ENCODE data around the gene CDK6.

CDK6 gene

GRCh38 chr7:92824901-92825480 is 11.4 kb downstream of the CDK6 start:
- no peak for DNase-seq

DNA sequence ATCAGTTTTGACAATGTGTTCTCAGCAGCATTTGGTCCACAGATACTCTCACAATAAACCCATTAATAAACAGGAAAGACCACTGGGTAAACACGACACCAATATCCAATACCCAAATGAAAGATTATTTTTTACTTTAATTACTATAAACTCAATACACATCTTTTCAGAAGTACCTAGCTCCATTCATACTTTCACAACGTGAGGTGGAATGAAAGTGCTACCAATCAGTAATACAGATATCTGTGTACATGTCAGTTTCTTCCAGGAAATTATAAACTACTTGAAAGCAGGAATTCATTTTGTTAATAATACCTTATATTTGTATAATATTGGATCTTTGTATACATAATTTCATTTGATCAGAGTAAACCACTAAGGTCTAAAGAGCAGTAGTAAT is 11.9 kb downstream of the CDK6 start:
- no peak for DNase-seq

GRCh38 chr7:92823042-92823441 is 13.3 kb downstream of the CDK6 start:
- DNase-seq: no peak

GRCh38 chr7:92820191-92820590 is 16.2 kb downstream of the CDK6 start:
- DNase-seq: no peak

- DNase-seq: no peak
Observed at GRCh38 chr7:92817398-92817797, 19.0 kb downstream of the CDK6 start.

DNA sequence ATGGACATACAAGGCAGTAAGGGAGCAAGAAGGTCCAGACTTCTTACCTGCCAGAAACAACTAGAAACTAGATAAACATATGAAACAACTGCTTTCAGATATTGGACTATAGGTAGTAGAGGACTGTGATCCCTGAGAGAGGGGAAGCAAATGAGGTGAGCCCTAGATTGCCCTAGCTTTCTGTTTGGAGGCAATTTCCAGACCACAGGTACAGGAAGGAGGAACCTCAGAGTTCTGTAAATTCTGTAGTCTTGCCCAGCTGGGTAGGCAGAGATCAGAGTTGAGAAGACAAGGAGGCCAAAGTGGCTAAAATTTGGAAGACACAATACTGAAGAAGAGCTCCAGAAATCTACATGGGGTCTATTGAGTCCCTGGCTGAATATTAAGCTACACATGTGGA is 21.0 kb downstream of the CDK6 start:
- no peak for DNase-seq

DNA sequence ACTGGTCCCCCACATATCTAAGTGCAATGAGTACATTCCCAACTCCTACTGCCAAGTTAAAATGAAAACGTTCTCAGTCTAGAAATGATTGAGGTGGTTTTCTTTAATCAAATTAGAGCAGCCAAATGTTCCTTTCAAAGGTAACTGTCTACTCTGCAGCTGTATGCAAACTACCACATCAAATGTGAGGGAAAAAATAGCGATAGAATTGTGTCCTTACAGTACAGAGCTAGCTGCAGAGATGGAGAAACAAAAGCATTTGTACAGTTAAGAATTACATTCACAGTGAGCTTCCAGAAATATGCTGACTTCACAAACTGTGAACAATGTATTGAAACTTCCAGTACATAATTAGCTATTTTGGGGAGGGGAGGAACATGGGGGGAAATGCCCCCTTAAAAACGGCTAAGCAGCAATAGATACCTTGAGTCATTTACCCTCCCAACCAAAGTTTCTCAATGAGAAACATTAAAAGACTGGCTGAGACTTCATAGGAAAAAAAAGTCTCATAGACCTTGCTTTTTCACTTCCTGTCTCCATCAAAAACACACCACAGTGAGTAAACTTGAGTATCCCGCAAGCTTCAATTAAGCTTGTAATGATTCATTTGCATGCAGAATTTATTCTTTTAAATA is 22.9 kb downstream of the CDK6 start:
- peak; percentile 20 for DNase-seq

- no peak for DNase-seq
Observed at GRCh38 chr7:92811158-92811557, 25.2 kb downstream of the CDK6 start.

DNA sequence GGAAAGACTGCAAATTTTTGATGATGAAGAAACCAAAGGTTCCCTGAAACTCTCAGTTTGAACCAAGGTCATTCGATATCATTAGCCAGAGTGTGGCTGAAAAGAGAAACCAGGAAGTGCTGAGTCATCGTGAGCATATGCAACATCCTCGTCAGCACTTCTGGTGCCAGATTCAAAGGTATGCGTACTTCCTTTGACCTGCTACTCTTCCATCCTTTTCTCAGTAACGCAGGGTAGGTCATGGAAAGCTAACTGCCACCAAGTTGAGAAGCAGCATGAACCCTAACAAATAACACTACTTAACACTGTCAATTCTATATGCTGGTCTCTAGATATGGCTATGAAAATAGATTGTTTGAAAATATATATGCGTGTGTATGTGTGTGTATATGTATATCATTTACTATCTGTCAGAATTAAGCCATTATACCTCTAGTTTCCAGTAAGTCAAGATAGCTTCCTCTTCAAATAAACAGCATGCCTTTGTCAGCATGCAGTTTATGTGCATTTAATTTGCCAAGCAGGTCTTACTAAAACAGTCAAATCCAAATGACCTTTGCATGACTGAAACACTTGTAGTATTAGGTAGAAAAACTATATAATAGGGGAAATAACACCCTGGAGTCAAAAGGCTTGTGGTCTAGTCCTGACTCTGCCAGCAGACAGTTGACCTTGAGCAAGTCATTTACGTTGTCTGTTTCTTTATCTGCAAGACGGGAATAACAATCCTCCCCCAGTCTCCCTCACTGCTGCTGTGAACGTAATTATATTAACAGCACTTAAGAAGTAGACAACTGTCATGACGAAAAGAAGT is 26.4 kb downstream of the CDK6 start:
- DNase-seq: no peak

- DNase-seq: no peak
Observed at GRCh38 chr7:92809397-92809759, 27.0 kb downstream of the CDK6 start.

DNA sequence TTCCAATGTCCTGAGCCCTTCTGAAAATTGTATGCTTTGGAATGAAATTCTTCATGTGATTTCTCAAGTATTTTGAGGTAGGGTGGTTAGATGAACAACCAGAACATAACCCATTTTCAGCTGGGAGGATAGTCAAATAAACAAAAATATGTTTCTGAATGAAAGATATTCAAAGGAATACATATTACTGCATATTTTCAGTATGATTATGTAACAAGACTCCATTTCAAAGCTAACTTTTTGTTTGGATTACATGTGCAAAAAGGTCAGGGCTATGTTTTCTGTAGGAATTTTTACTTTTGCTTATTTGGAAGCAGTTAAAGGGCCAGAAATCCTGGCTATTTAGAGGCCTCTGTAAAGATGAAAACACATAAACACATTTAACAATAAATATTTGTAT is 27.7 kb downstream of the CDK6 start:
- no peak for DNase-seq

DNA sequence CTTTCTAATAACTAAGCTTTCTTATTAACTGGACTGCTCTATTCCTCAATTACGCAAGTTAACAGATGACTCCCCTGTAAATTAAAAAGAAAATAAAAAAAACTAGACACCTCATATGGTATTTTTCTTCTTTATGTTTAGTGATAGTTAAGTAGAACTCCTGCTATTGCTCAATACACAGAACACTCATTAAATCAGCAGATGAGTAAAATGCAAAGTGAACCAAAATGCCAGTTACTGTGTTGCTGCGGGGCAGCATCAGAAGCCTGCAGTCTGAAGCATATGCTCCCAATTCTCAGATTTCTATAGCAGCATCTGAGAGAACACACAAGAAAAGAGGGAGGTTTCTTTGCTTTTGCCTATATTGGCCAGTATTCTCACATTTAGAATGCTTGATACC is 28.4 kb downstream of the CDK6 start:
- DNase-seq: no peak

- DNase-seq: no peak
Observed at GRCh38 chr7:92806496-92806895, 29.9 kb downstream of the CDK6 start.

GRCh38 chr7:92802406-92802805 is 34.0 kb downstream of the CDK6 start:
- DNase-seq: peak; percentile 7

- no peak for DNase-seq
Observed at GRCh38 chr7:92799446-92800211, 36.7 kb downstream of the CDK6 start.

- DNase-seq: no peak
Observed at GRCh38 chr7:92798517-92799249, 37.7 kb downstream of the CDK6 start.

DNA sequence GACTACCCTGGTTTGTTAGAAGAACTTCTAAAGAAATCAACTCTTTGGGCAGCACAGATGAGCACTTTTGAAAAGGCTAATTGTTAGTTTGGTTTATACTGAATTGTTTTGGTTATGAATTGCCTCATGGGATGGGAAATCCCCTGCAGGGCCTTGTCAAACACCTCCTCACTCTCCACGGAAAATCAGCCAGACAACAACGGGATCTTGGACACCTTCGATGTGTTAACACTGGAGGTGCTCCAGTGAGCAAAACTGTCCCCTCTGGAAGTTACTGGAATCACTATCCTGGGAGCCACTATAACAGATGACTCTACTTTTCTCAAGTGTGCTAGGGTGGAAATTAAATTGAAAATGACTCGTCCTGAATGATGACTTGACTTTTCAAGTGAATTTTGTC is 38.7 kb downstream of the CDK6 start:
- no peak for DNase-seq

DNA sequence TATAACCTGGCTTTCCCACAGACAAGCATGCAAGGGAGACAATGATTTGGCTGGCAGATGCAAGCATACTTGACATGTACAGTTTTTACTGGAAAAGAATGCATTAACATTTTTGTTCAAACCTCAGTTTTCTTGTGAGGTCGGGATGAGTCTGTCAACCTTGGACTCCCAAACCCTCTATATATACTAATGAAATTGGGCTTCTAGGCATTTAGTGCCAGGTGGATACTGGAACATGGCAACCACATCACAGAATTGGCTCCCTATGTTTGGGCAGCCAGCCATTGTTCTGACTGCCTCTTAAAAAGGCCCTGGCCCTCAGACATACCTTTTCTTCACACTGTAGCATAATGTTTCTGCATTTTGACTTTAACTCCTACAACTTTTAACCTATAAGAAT is 39.1 kb downstream of the CDK6 start:
- no peak for DNase-seq

DNA sequence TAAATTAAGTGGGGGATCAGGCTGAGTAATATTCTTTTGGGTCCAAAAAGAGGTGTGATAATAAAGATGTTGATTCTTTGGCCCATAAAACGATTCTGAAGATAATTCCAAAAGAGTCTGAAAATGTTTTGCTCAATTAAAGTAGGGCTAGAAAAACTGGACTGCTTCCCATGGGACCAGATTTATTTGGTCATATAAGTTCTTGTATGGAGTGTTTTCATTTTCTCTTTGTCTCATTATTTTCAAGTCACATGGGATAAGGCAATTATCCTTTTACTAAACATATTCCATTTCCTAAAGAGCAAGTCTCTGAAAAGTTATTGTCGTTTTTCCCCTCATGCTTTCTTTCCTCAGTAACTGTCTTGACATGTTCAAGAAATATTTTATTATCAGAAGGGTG is 41.5 kb downstream of the CDK6 start:
- no peak for DNase-seq

GRCh38 chr7:92794391-92794790 is 42.0 kb downstream of the CDK6 start:
- DNase-seq: no peak

- DNase-seq: no peak
Observed at GRCh38 chr7:92793656-92794205, 42.6 kb downstream of the CDK6 start.

DNA sequence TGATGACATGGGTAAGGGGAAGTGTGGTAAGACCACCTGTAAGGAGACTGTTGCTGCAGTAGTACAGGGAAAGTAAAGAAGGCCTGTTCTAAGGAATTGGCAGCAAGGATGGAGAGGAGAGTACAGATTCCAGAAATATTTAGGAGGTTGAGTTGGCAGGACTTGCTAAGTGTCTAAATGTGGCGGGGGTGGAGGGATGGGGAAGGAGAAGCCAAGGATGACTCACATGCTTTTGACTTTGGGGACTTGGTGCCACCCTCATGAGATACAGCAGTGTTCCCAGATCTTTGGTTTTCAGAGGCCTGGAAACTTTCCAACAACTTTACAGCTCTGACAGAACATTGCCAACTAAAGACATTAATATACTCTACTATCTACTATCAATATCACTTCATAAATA is 45.4 kb downstream of the CDK6 start:
- DNase-seq: no peak
